ENCODE measurements around the gene KIRREL3. TPM values are rescaled to one million over a fixed set of nuclear protein-coding genes. Genes with fewer than 3 reads are reported as not detected.

The KIRREL3 gene
- total RNA-seq, 2 donors from 2014 or later: 0.28 TPM; not detected in 1

DNA sequence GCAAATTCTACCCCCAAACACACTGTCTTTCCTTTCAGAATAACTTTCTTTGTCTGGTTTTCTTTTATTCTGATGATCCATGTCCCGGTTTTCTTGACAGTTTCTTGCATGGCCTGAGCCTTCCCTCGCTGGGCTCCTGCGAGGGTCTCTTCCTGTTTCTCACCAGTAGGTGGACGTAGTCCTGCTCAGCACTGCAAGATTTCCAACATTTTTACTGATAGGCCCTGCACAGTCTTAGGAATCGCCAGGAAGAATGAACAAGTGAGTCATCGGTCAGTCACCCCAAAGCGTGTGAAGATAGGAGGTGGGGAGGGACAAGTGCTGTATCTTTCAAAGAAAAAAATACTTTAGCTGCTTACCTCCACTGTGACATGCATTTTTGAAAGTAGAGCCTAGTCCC lies 16.9 kb upstream of the KIRREL3 start:
- TF ChIP-seq, protein P1, sequence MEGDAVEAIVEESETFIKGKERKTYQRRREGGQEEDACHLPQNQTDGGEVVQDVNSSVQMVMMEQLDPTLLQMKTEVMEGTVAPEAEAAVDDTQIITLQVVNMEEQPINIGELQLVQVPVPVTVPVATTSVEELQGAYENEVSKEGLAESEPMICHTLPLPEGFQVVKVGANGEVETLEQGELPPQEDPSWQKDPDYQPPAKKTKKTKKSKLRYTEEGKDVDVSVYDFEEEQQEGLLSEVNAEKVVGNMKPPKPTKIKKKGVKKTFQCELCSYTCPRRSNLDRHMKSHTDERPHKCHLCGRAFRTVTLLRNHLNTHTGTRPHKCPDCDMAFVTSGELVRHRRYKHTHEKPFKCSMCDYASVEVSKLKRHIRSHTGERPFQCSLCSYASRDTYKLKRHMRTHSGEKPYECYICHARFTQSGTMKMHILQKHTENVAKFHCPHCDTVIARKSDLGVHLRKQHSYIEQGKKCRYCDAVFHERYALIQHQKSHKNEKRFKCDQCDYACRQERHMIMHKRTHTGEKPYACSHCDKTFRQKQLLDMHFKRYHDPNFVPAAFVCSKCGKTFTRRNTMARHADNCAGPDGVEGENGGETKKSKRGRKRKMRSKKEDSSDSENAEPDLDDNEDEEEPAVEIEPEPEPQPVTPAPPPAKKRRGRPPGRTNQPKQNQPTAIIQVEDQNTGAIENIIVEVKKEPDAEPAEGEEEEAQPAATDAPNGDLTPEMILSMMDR (IDR thresholded peaks at IDR 0.05): no peak
- TF ChIP-seq POLR2AphosphoS5 (IDR thresholded peaks at IDR 0.05): no peak
- TF ChIP-seq POLR2A (IDR thresholded peaks at IDR 0.05): no peak
- DNase-seq (ENCODE audit: low spot score): no peak
- H3K27ac ChIP-seq: no peak overlapping the region
- H3K4me3 ChIP-seq: no peak overlapping the region
- intact Hi-C loops (cut with DNase I): no loop called here
- no peaks in the 10 kb centered on the region for H3K27me3 ChIP-seq (replicated peaks; ENCODE audit: insufficient read depth)
- no peaks in the 10 kb centered on the region for H3K4me1 ChIP-seq (replicated peaks)
- H3K9me3 ChIP-seq: no peaks in the 10 kb centered on the region
- H3K36me3 ChIP-seq: no peaks in the 10 kb centered on the region
- WGBS: 45% methylated on average over 7 of the region's 7 CpGs

DNA sequence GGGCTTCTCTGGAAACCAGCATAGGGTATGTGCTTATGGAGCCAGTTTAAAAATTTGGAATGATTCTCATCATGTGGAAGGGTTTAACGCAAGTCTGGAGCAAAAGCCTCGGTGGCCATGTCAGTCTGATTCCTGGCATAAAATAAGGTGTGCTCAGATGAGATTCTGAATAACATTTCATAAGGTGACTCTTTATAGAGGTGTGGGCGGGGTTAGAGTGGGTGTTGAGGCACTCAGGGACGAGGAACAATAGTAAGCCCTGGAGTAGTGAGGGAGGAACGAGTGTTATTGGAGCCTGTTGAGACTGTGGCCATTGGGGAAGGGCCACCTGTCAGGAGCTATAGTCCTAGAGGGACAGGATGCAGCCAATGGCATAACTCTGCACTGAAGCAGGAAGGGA lies 13.0 kb upstream of the KIRREL3 start:
- 61% methylated on average over 5 of the region's 5 CpGs for WGBS
- DNase-seq (ENCODE audit: low spot score): no peak
- Histone ChIP-seq H3K4me3 (no peak overlapping the region), H3K9me3 (no peaks in the 10 kb centered on the region), H3K4me1 (replicated peaks) (no peaks in the 10 kb centered on the region), H3K27ac (no peak overlapping the region), H3K36me3 (no peaks in the 10 kb centered on the region), H3K27me3 (replicated peaks; ENCODE audit: insufficient read depth) (no peaks in the 10 kb centered on the region)
- TF ChIP-seq, protein P1 (IDR thresholded peaks at IDR 0.05): no peak
- TF ChIP-seq POLR2A (IDR thresholded peaks at IDR 0.05) (no peak), POLR2AphosphoS5 (IDR thresholded peaks at IDR 0.05) (no peak)
- intact Hi-C loops (cut with DNase I): no loop called here

DNA sequence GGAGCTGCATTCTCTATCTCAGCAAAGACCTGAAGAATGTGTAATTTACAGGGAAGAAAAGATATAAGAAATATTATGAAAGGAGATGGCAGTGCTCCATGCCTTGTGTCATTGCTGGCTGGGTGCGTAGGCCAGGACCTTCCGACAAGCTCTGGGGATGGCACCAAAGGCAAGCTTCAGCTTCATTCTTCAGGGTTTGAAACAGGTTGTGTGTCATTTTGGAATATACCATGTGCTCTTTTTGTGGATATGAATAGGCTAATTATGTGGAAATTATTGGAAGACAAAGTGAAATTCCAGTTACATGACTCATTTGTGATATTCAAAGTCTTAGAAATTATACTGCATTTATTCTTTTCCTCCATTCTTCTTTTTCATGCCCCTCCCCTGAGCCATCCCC lies 5.7 kb upstream of the KIRREL3 start:
- 57% methylated on average over 2 of the region's 2 CpGs for WGBS

DNA sequence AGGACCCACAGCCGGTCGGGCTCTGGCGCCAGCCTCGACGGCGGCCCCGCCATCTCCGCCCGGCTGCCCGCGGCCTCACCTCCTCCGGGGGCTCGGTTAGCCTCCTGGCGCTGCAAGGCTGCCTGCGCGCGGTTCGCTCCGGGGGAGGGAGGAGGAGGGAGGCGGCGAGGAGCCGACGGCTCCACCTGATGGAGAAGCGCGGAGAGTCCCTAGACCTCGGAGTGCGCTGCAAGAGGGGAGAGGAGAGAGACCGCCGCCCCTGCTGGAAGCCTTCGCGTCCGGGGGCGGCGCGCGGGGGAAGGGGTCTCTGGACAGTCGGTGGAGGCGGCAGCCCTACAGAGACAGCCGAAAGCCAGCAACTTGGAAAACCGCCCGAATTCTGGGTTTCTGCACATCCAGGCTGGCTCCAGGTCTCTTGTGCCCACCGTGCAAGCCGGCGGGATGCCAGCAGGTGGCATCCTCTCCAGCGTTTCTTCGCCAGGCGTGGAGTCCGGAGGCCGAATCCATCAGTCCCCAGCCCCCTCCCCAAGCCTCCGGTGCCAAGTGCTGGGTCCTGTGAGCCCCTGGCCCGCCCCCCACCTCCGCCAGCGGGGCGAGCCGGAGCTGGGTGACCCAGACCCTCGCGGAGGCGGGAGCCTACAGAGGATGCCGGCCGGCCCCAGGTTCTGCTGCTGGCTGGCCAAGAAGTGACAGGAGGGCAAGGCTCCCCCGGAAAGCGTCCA lies 2.9 kb upstream of the KIRREL3 start:
- Histone ChIP-seq H3K9me3 (no peaks in the 10 kb centered on the region), H3K27me3 (replicated peaks; ENCODE audit: insufficient read depth) (peaks cover 19% of the 10 kb centered on the region), H3K4me3 (no peak overlapping the region), H3K27ac (no peak overlapping the region), H3K36me3 (no peaks in the 10 kb centered on the region), H3K4me1 (replicated peaks) (no peaks in the 10 kb centered on the region)
- intact Hi-C loops (cut with DNase I): no loop called here
- 2% methylated on average over 27 of the region's 62 CpGs for WGBS
- DNase-seq (ENCODE audit: low spot score): no peak
- no peak for TF ChIP-seq POLR2AphosphoS5 (IDR thresholded peaks at IDR 0.05)

More for the DNA sequence above, 5.7 kb upstream of the KIRREL3 start:
- H3K27me3 ChIP-seq (replicated peaks; ENCODE audit: insufficient read depth): peaks cover 16% of the 10 kb centered on the region
- no peak for DNase-seq (ENCODE audit: low spot score)
- no peak overlapping the region for H3K27ac ChIP-seq
- H3K4me3 ChIP-seq: no peak overlapping the region
- TF ChIP-seq, protein P1 (IDR thresholded peaks at IDR 0.05): no peak
- intact Hi-C loops (cut with DNase I): no loop called here
- no peaks in the 10 kb centered on the region for H3K4me1 ChIP-seq (replicated peaks)
- no peaks in the 10 kb centered on the region for H3K36me3 ChIP-seq
- H3K9me3 ChIP-seq: no peaks in the 10 kb centered on the region

DNA sequence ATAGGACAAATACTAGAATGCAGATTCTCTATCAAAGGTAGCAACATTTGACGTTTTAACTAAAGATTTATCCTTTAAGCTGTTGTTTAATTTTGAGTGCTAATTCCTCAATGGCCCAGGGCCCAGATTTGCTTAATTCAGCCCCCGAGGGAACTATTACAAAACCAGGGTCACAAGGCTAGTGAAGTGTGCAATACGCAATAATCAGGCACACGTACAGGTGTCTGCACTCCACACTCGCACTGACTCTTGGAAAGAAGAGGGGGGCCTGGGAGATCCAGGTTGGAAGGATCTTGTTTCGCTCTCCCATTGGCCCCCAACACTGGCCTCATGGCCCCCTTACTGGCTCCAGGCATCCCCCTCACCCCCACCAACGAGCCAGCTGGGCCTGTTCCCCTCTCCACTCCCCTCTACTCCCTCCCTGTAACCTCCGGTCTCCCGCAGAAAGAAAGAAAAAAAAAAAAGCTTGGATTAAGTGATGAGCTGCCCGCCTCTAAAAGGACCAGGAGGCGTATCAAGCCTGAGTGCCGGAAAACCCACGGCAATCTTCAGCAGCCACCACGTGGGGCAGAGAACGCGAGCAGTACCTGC lies 2.2 kb upstream of the KIRREL3 start:
- no peaks in the 10 kb centered on the region for H3K36me3 ChIP-seq
- no peak overlapping the region for H3K4me3 ChIP-seq
- no peak overlapping the region for H3K27ac ChIP-seq
- 19% methylated on average over 16 of the region's 16 CpGs for WGBS
- no peak for DNase-seq (ENCODE audit: low spot score)
- H3K27me3 ChIP-seq (replicated peaks; ENCODE audit: insufficient read depth): peaks cover 20% of the 10 kb centered on the region
- intact Hi-C loops (cut with DNase I): no loop called here
- H3K9me3 ChIP-seq: no peaks in the 10 kb centered on the region
- no peaks in the 10 kb centered on the region for H3K4me1 ChIP-seq (replicated peaks)
- TF ChIP-seq, protein P1 (IDR thresholded peaks at IDR 0.05): no peak
- TF ChIP-seq POLR2AphosphoS5 (IDR thresholded peaks at IDR 0.05) (no peak), POLR2A (IDR thresholded peaks at IDR 0.05) (no peak)

Measured in prostate gland (tissue), 2 donors.